NCI-H2107 treated with DMSO at 0.1 percent for 48 hours (cell line): ENCODE results near the gene EZH1.

ENCODE experiments used
- DNase-seq: peaks from one replicate; lab custom pipeline; 2025; ENCODE audit not compliant: unreplicated experiment; lab: John Stamatoyannopoulos, UW

Gene EZH1

GRCh38 chr17:42723636-42724035, 21.2 kb downstream of the EZH1 start:
- no peak for DNase-seq

GRCh38 chr17:42720996-42721583, 23.8 kb downstream of the EZH1 start:
- DNase-seq: peak; percentile 64

GRCh38 chr17:42709561-42709960, 35.3 kb downstream of the EZH1 start:
- no peak for DNase-seq

- no peak for DNase-seq
Observed at GRCh38 chr17:42708588-42708987, 36.3 kb downstream of the EZH1 start.

GRCh38 chr17:42706732-42707131, 38.1 kb downstream of the EZH1 start:
- DNase-seq: no peak

GRCh38 chr17:42704837-42705494, 39.9 kb downstream of the EZH1 start:
- no peak for DNase-seq

GRCh38 chr17:42704490-42704836, 40.4 kb downstream of the EZH1 start:
- no peak for DNase-seq

- no peak for DNase-seq
Observed at GRCh38 chr17:42702446-42702845, 42.4 kb downstream of the EZH1 start.

- DNase-seq: no peak
Observed at GRCh38 chr17:42700586-42701289, 44.1 kb downstream of the EZH1 start.

- DNase-seq: no peak
Observed at GRCh38 chr17:42699415-42699740, 45.5 kb downstream of the EZH1 start.

- no peak for DNase-seq
Observed at GRCh38 chr17:42698736-42699414, 46.0 kb downstream of the EZH1 start.

- no peak for DNase-seq
Observed at GRCh38 chr17:42697108-42697811, 47.6 kb downstream of the EZH1 start.

GRCh38 chr17:42695500-42695899, 49.3 kb downstream of the EZH1 start:
- DNase-seq: no peak

- no peak for DNase-seq
Observed at GRCh38 chr17:42694524-42694923, 50.3 kb downstream of the EZH1 start.

- no peak for DNase-seq
Observed at GRCh38 chr17:42692489-42692888, 52.4 kb downstream of the EZH1 start.

- no peak for DNase-seq
Observed at GRCh38 chr17:42691021-42691545, 53.8 kb downstream of the EZH1 start.

- DNase-seq: no peak
Observed at GRCh38 chr17:42690596-42690995, 54.2 kb downstream of the EZH1 start.

GRCh38 chr17:42687707-42688320, 57.0 kb downstream of the EZH1 start:
- no peak for DNase-seq

GRCh38 chr17:42686520-42687128, 58.2 kb downstream of the EZH1 start:
- no peak for DNase-seq

- no peak for DNase-seq
Observed at GRCh38 chr17:42685831-42686230, 59.0 kb downstream of the EZH1 start.
